Upper lobe of left lung (tissue), 6 donors: ENCODE data around the gene C3orf38. TPM values are rescaled to one million over a fixed set of nuclear protein-coding genes. Genes with fewer than 3 reads are reported as not detected.
A peak's percentile ranks its signal among the peaks of the same experiment; 100 is the strongest.

Source experiments
- ATAC-seq, 2 donors: fragments of 200-7000 bp; cut with Tn5 transposase; one replicate each; pipeline ENCODE4 v1.9.1; 2022; ENCODE audit warnings: mild to moderate bottlenecking in 2 of 2, moderate library complexity in 2 of 2; ENCODE audit not compliant: low FRiP score in 2 of 2
- DNase-seq, 2 donors: peaks; one replicate each; pipeline ENCODE4 v3.0.0-alpha.2; 2019 to 2020
- H3K27ac ChIP-seq, 4 donors: fragments of 200-600 bp; sonication (generic); one replicate each; pipeline ENCODE4 v1.5.1; 2016 to 2019
- H3K27me3 ChIP-seq, 4 donors: fragments of 200-600 bp; sonication (generic); one replicate each; pipeline ENCODE4 v1.5.1; 2017 to 2019
- H3K36me3 ChIP-seq, 4 donors: fragments of 200-600 bp; sonication (generic); one replicate each; pipeline ENCODE4 v1.5.1; 2016 to 2019
- H3K4me1 ChIP-seq, 4 donors: fragments of 200-600 bp; sonication (generic); one replicate each; pipeline ENCODE4 v1.5.1; 2018 to 2019
- H3K4me3 ChIP-seq, 4 donors: fragments of 200-600 bp; sonication (generic); one replicate each; pipeline ENCODE4 v1.5.1; 2017 to 2019; ENCODE audit warnings: mild to moderate bottlenecking in 2 of 4, moderate library complexity in 1 of 4
- H3K9me3 ChIP-seq, 4 donors: fragments of 200-600 bp; sonication (generic); one replicate each; pipeline ENCODE4 v1.5.1; 2018 to 2019
- EP300 ChIP-seq, 4 donors: sonication (generic); formaldehyde crosslinking; IDR thresholded peaks; one replicate each; pipeline ENCODE4 v1.5.1; 2017; ENCODE audit warnings: antibody characterized with exemption in 4 of 4, control low read depth in 2 of 4
- WGBS, 2 donors: methylation state at CpG; one replicate each; pipeline ENCODE4 v1.1.5; 2017 to 2018; 5-methylcytosine and 5-hydroxymethylcytosine counted together
- total RNA-seq, 6 donors: library from RNA; depleted of rRNA in 4 of 6; stranded (reverse); fragments of >200 nt in 4 of 6; gene quantifications; one replicate each; pipeline versions ENCODE4 v1.1.0 to v1.2.1, GENCODE V29; 2016 to 2021
- TF ChIP-seq, protein P1 (sequence below), 6 experiments: fragments of 450-650 bp in 4 of 6; fragments of 200-600 bp in 2 of 6; sonication (generic) in 2 of 6; IDR thresholded peaks; one replicate each; pipeline ENCODE4 v1.5.1; 2016 to 2019; ENCODE audit warnings: antibody characterized with exemption in 6 of 6
- donor health status: DM: no; HTN: no; CAD: no; lungs with moderate emphysema.
- donor health status: DM: no; HTN: yes; CAD: no; lungs with severe emphysema.

The C3orf38 gene
- total RNA-seq, 6 donors from 2014 or later = 10.1 to 28.9 (median 20.4) TPM

GRCh38 chr3:88203642-88204055 is 53.9 kb downstream of the C3orf38 start:
- peak; percentile 82 to 89 for ATAC-seq
- peak in 1 of 2 donors; percentile 55 for DNase-seq
- WGBS, 2 donors = 12 to 17% methylated on average over 5 of the region's 5 CpGs
- no peaks in the 10 kb centered on the region for H3K9me3 ChIP-seq
- no peak overlapping the region for H3K27ac ChIP-seq
- no peak overlapping the region for H3K4me3 ChIP-seq
- no peaks in the 10 kb centered on the region for H3K36me3 ChIP-seq
- no peaks in the 10 kb centered on the region for H3K27me3 ChIP-seq
- TF ChIP-seq, protein P1, sequence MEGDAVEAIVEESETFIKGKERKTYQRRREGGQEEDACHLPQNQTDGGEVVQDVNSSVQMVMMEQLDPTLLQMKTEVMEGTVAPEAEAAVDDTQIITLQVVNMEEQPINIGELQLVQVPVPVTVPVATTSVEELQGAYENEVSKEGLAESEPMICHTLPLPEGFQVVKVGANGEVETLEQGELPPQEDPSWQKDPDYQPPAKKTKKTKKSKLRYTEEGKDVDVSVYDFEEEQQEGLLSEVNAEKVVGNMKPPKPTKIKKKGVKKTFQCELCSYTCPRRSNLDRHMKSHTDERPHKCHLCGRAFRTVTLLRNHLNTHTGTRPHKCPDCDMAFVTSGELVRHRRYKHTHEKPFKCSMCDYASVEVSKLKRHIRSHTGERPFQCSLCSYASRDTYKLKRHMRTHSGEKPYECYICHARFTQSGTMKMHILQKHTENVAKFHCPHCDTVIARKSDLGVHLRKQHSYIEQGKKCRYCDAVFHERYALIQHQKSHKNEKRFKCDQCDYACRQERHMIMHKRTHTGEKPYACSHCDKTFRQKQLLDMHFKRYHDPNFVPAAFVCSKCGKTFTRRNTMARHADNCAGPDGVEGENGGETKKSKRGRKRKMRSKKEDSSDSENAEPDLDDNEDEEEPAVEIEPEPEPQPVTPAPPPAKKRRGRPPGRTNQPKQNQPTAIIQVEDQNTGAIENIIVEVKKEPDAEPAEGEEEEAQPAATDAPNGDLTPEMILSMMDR (IDR thresholded peaks at IDR 0.05) = peak; percentile 43 to 75 (median 64)
- TF ChIP-seq EP300 (IDR thresholded peaks at IDR 0.05) = no peak
- H3K4me1 ChIP-seq = no peaks in the 10 kb centered on the region

Other genes with a start within 250 kb of the C3orf38 start
- gene CGGBP1, start 91.0 kb upstream of the C3orf38 start, total RNA-seq = 100 to 1,000 TPM in 1 of 6 donors, 10 to 100 TPM in 5; 41.7 to 114 (median 60.8) TPM
- gene ZNF654, start 90.7 kb upstream of the C3orf38 start, total RNA-seq = 10 to 100 TPM in 5 of 6 donors, 1 to 10 TPM in 1; 4.9 to 21.4 (median 13.8) TPM